HepG2 (cell line): ENCODE results near the gene MEGF11. TPM values are rescaled to one million over a fixed set of nuclear protein-coding genes. Genes with fewer than 3 reads are reported as not detected.

ENCODE experiments used
- ATAC-seq: fragments of 200-7000 bp; cut with Tn5 transposase; 3 replicates; pipeline ENCODE4 v1.9.1; 2020; ENCODE audit warnings: mild to moderate bottlenecking, moderate library complexity
- BruUV-seq: library from RNA; stranded (reverse); fragments of 400-500 nt; replicated peaks from 2 replicates; lab custom pipeline; 2021; lab: Mats Ljungman, UMichigan
- CTCF ChIA-PET: fragments of 300-600 bp; formaldehyde crosslinking; extraction: SDS; loops from one replicate; lab custom pipeline; 2021; ENCODE audit warnings: low total read pairs, inconsistent platforms, low intra/inter-chr PET ratio; lab: Yijun Ruan, JAX
- POLR2A ChIA-PET: fragments of 350-600 bp; sonication (Branson Sonifier 250); formaldehyde crosslinking; loops from one replicate; lab custom pipeline; 2020; ENCODE audit warnings: antibody characterized with exemption, inconsistent platforms; lab: Yijun Ruan, JAX
- DNase-seq: peaks from one replicate; pipeline ENCODE4 v3.0.0-alpha.2; 2015; ENCODE audit warnings: low spot score
- FAIRE-seq: peaks from 3 replicates; lab custom pipeline; 2011; peaks lifted over from hg19 to GRCh38; lab: Jason Lieb, UNC
- H2AFZ ChIP-seq: one replicate; pipeline ENCODE4 v1.6.1; 2011; ENCODE audit warnings: low read length, inconsistent platforms
- H3K27ac ChIP-seq: fragments of 300-600 bp; 3 replicates; pipeline ENCODE4 v1.8.0; 2011; ENCODE audit warnings: mixed run types, mild to moderate bottlenecking, mixed read lengths, low read length, inconsistent platforms; ENCODE audit not compliant: insufficient read depth; ENCODE audit errors: extremely low read length
- H3K27me3 ChIP-seq, 2 experiments: fragments of 200-600 bp in 1 of 2; 2 replicates in 1 of 2; 3 replicates in 1 of 2; pipeline versions ENCODE4 v1.6.0 to v1.8.0; 2011; ENCODE audit warnings: low read length in 2 of 2, mild to moderate bottlenecking in 2 of 2, moderate library complexity in 2 of 2, inconsistent platforms in 1 of 2; ENCODE audit not compliant: insufficient read depth in 2 of 2, control insufficient read depth in 1 of 2
- H3K36me3 ChIP-seq, 2 experiments: fragments of 200-600 bp in 1 of 2; replicated peaks in 1 of 2; 2 replicates in 1 of 2; 3 replicates in 1 of 2; pipeline versions ENCODE4 v1.5.1 to v1.8.0; 2011; ENCODE audit warnings: low read length in 2 of 2, inconsistent platforms in 1 of 2; ENCODE audit not compliant: insufficient read depth in 2 of 2, control insufficient read depth in 1 of 2
- H3K4me1 ChIP-seq: 2 replicates; pipeline ENCODE4 v1.5.1; 2012; ENCODE audit warnings: low read length, inconsistent platforms; ENCODE audit not compliant: insufficient read depth
- H3K4me2 ChIP-seq: 2 replicates; pipeline ENCODE4 v1.6.0; 2011; ENCODE audit warnings: low read depth, low read length, inconsistent platforms
- H3K4me3 ChIP-seq, 3 experiments: fragments of 200-600 bp in 1 of 3; sonication (generic), shearing (Covaris generic) in 1 of 3; replicated peaks in 1 of 3; 2 replicates each; pipeline ENCODE4 v1.5.1; 2011 to 2016; ENCODE audit warnings: low read length in 3 of 3, inconsistent platforms in 2 of 3, low read depth in 2 of 3, mild to moderate bottlenecking in 2 of 3, control low read depth in 1 of 3, mixed read lengths in 1 of 3; ENCODE audit not compliant: insufficient read depth in 1 of 3
- H3K79me2 ChIP-seq: one replicate; pipeline ENCODE4 v1.6.1; 2011; ENCODE audit warnings: low read length, inconsistent platforms; ENCODE audit not compliant: insufficient read depth
- H3K9ac ChIP-seq: 2 replicates; pipeline ENCODE4 v1.6.0; 2011; ENCODE audit warnings: mild to moderate bottlenecking, low read depth, low read length, inconsistent platforms; ENCODE audit not compliant: insufficient read depth
- H3K9me3 ChIP-seq: 2 replicates; pipeline ENCODE4 v1.5.1; 2012; ENCODE audit warnings: mild to moderate bottlenecking, low read length
- H4K20me1 ChIP-seq: 2 replicates; pipeline ENCODE4 v1.6.0; 2011; ENCODE audit warnings: inconsistent platforms, mild to moderate bottlenecking, low read length, moderate library complexity; ENCODE audit not compliant: insufficient read depth
- ADNP ChIP-seq: sonication (generic); formaldehyde crosslinking; IDR thresholded peaks from 2 replicates; pipeline ENCODE4 v1.4.0; 2020; ENCODE audit warnings: missing genetic modification reagents
- ARNT2 ChIP-seq: sonication (generic); formaldehyde crosslinking; IDR thresholded peaks from 2 replicates; pipeline ENCODE4 v1.8.0; 2022; ENCODE audit warnings: mild to moderate bottlenecking, low read depth, missing genetic modification reagents, moderate library complexity
- CBX2 ChIP-seq, 2 experiments: fragments of 200-600 bp in 1 of 2; sonication (generic); formaldehyde crosslinking in 1 of 2; IDR thresholded peaks; 2 replicates each; pipeline versions ENCODE4 v1.7.0 to v1.8.1; 2018 to 2022; ENCODE audit warnings: low read depth in 2 of 2, low read length in 1 of 2, mild to moderate bottlenecking in 1 of 2, missing genetic modification reagents in 1 of 2
- EZH2 ChIP-seq: conservative IDR thresholded peaks from 2 replicates; pipeline ENCODE4 v1.6.1; 2012; ENCODE audit warnings: mild to moderate bottlenecking, low read depth, low read length, moderate library complexity
- HINFP ChIP-seq: sonication (generic); formaldehyde crosslinking; IDR thresholded peaks from 2 replicates; pipeline ENCODE4 v1.4.0; 2020; ENCODE audit warnings: low read depth, mild to moderate bottlenecking, missing genetic modification reagents
- KDM2A ChIP-seq: sonication (generic); formaldehyde crosslinking; IDR thresholded peaks from 2 replicates; pipeline ENCODE4 v1.4.0; 2020; ENCODE audit warnings: low read depth, missing genetic modification reagents, borderline replicate concordance
- MATR3 ChIP-seq: sonication (generic); formaldehyde crosslinking; IDR thresholded peaks from 2 replicates; pipeline ENCODE4 v1.4.0; 2020; ENCODE audit warnings: missing genetic modification reagents
- MED13 ChIP-seq: sonication (generic); formaldehyde crosslinking; IDR thresholded peaks from 2 replicates; pipeline ENCODE4 v1.5.0; 2020; ENCODE audit warnings: missing genetic modification reagents
- NR2C2 ChIP-seq: sonication (generic); formaldehyde crosslinking; IDR thresholded peaks from 2 replicates; pipeline ENCODE4 v1.4.0; 2020; ENCODE audit warnings: missing genetic modification reagents, mild to moderate bottlenecking, moderate library complexity, borderline replicate concordance
- ZBTB8A ChIP-seq: sonication (generic); formaldehyde crosslinking; IDR thresholded peaks from 2 replicates; pipeline ENCODE4 v1.4.0; 2020; ENCODE audit warnings: mild to moderate bottlenecking, low read depth, missing genetic modification reagents, borderline replicate concordance
- ZEB1 ChIP-seq: IDR thresholded peaks from 2 replicates; pipeline ENCODE4 v1.6.1; 2012; ENCODE audit warnings: mild to moderate bottlenecking, low read depth, inconsistent platforms; ENCODE audit not compliant: insufficient replicate concordance
- ZNF530 ChIP-seq: sonication (generic); formaldehyde crosslinking; IDR thresholded peaks from 2 replicates; pipeline ENCODE4 v1.5.0; 2020; ENCODE audit warnings: low read depth, mild to moderate bottlenecking, missing genetic modification reagents
- ZNF562 ChIP-seq: sonication (generic); formaldehyde crosslinking; IDR thresholded peaks from 2 replicates; pipeline ENCODE4 v1.8.0; 2022; ENCODE audit warnings: missing genetic modification reagents, borderline replicate concordance
- ZNF777 ChIP-seq: sonication (generic); formaldehyde crosslinking; IDR thresholded peaks from 2 replicates; pipeline ENCODE4 v1.4.0; 2020; ENCODE audit warnings: missing genetic modification reagents
- WGBS: methylation state at CpG from one replicate; pipeline ENCODE4 v1.1.6; 2017; ENCODE audit warnings: low lambda C conversion rate; 5-methylcytosine and 5-hydroxymethylcytosine counted together
- in situ Hi-C: cut with HindIII; loops from 2 replicates; pipeline ENCODE4 v1.10.0; 2017; ENCODE audit warnings: low pct_unique_long_range_greater_than_20kb; ENCODE audit not compliant: extremely low pct_ligation_motif_present
- intact Hi-C: fragments of 100-400 bp; cut with micrococcal nuclease; formaldehyde crosslinking; loops from one replicate; pipeline ENCODE4 v1.10.0; 2022; ENCODE audit not compliant: unreplicated experiment
- polyA plus RNA-seq, 8 experiments: library from polyadenylated mRNA; depleted of rRNA in 3 of 8; stranded (reverse) in 7 of 8; unstranded in 1 of 8; fragments of >200 nt; fragmentation: Illumina TruSeq in 4 of 8; extraction: Trizol in 4 of 8; gene quantifications; 2 replicates each; pipeline versions ENCODE4 v1.2.1 to v1.2.3, GENCODE V29; 2011 to 2016; ENCODE audit warnings: low read depth in 4 of 8, missing spikeins in 1 of 8, mixed read lengths in 1 of 8; ENCODE audit not compliant: insufficient read depth in 1 of 8
- total RNA-seq, 5 experiments: library from RNA; depleted of rRNA; stranded (reverse); fragments of >200 nt; fragmentation: Illumina TruSeq; extraction: Trizol; gene quantifications; 2 replicates each; pipeline ENCODE4 v1.2.3, GENCODE V29; 2016; ENCODE audit warnings: low read depth in 1 of 5

MEGF11 gene
- total and polyA plus RNA-seq, 2 of the 13 experiments (the other 11 are each of a cell fraction or from before 2014, with no cell fraction given), result not detected

- Histone ChIP-seq H3K4me3 (no peak overlapping the region), H3K36me3 (no peaks in the 10 kb centered on the region), H2AFZ (no peak overlapping the region), H3K27ac (no peak overlapping the region), H3K9me3 (no peaks in the 10 kb centered on the region), H3K4me2 (peak overlapping the region; percentile 98; the same call in 1 of the 2 replicates)
- DNase-seq (no peak), FAIRE-seq (no peak)
- ChIA-PET CTCF (no interaction called here), POLR2A (no interaction called here)
- no TSS peak for BruUV-seq
- 0 out of 2 replicates have a peak, but pooled peaks have one; percentile 19 for TF ChIP-seq CBX2 (IDR thresholded peaks at IDR 0.05; ENCODE audit: low read depth, low read length)
- TF ChIP-seq CBX2 (CRISPR knock-in tag; IDR thresholded peaks at IDR 0.05; ENCODE audit: low read depth), result no peak
- TF ChIP-seq NR2C2 (CRISPR knock-in tag), result no peak
- TF ChIP-seq, all 625 proteins: peak for 1
- ATAC-seq, result no peak
- Histone ChIP-seq H3K4me1 (peaks cover 20% of the 10 kb centered on the region), H3K79me2 (no peaks in the 10 kb centered on the region), H3K9ac (no peak overlapping the region), H3K27me3 (peaks cover 25 to 76% of the 10 kb centered on the region in 2 experiments), H4K20me1 (peaks cover 7% of the 10 kb centered on the region; the same call in 1 of the 2 replicates)
- WGBS, result 30% methylated on average over 20 of the region's 36 CpGs
- intact Hi-C loops, result no loop called here
- in situ Hi-C loops, result loop anchor here (5.0 kb wide), 1 partner anchor 33 kb away; no protein-coding TSS in a partner anchor
Measured at GRCh38 chr15:66254089-66254950, 770 bp upstream of the MEGF11 start.

- BruUV-seq, result no TSS peak
- Histone ChIP-seq H3K79me2 (no peaks in the 10 kb centered on the region), H3K27me3 (peaks cover 25 to 87% of the 10 kb centered on the region in 2 experiments), H3K27ac (no peak overlapping the region), H3K4me1 (peaks cover 20% of the 10 kb centered on the region), H3K9ac (no peak overlapping the region), H3K9me3 (no peaks in the 10 kb centered on the region), H3K4me3 (peak overlapping the region; percentile 53 to 69 (median 54)), H4K20me1 (peaks cover 7% of the 10 kb centered on the region; the same call in 1 of the 2 replicates), H3K36me3 (no peaks in the 10 kb centered on the region), H3K4me2 (peak overlapping the region; percentile 98), H2AFZ (no peak overlapping the region)
- in situ Hi-C loops (loop anchor here (5.0 kb wide), 1 partner anchor 34 kb away; no protein-coding TSS in a partner anchor), intact Hi-C loops (no loop called here)
- FAIRE-seq (no peak), DNase-seq (no peak), ATAC-seq (peak; percentile 70)
- ChIA-PET CTCF (no interaction called here), POLR2A (no interaction called here)
- WGBS, result 3% methylated on average over 12 of the region's 64 CpGs
- TF ChIP-seq EZH2 (peak; percentile 100), ZEB1 (no peak), ZBTB8A (CRISPR knock-in tag) (no peak), ADNP (no peak), HINFP (0 out of 2 replicates have a peak, but pooled peaks have one; percentile 53), MED13 (CRISPR knock-in tag) (no peak), ZNF530 (CRISPR knock-in tag) (no peak), ZNF562 (no peak), ZNF777 (CRISPR knock-in tag) (peak; percentile 82), ARNT2 (no peak), MATR3 (CRISPR knock-in tag) (no peak), KDM2A (CRISPR knock-in tag) (peak; percentile 23; the same call in 1 of the 2 replicates)
Measured at GRCh38 chr15:66252685-66253417, 699 bp downstream of the MEGF11 start.
